IPS DF 6.9 (cell line): ENCODE measurements around the gene ZBTB34.

ENCODE experiments used
- DNase-seq: peaks from one replicate; pipeline ENCODE4 v3.0.0-alpha.2; 2013; ENCODE audit warnings: low read depth, low spot score
- H3K27ac ChIP-seq: one replicate; pipeline ENCODE4 v1.5.1; 2013; ENCODE audit warnings: low read length, control low read depth
- H3K27me3 ChIP-seq: 2 replicates; pipeline ENCODE4 v1.6.1; 2013; ENCODE audit warnings: mild to moderate bottlenecking, low read length; ENCODE audit not compliant: control insufficient read depth, insufficient read depth
- H3K36me3 ChIP-seq: 2 replicates; pipeline ENCODE4 v1.6.1; 2013; ENCODE audit warnings: low read length; ENCODE audit not compliant: control insufficient read depth, insufficient read depth
- H3K4me1 ChIP-seq: 2 replicates; pipeline ENCODE4 v1.6.1; 2013; ENCODE audit warnings: low read length; ENCODE audit not compliant: control insufficient read depth, insufficient read depth
- H3K4me3 ChIP-seq: 2 replicates; pipeline ENCODE4 v1.5.1; 2013; ENCODE audit warnings: mild to moderate bottlenecking, low read length
- H3K9me3 ChIP-seq: 2 replicates; pipeline ENCODE4 v1.6.1; 2013; ENCODE audit warnings: low read length, inconsistent platforms; ENCODE audit not compliant: control insufficient read depth, insufficient read depth
- WGBS: extraction: QIAGEN DNeasy Blood & Tissue Kit; methylation state at CpG from one replicate; pipeline ENCODE4 v1.1.7; 2013; ENCODE audit warnings: mixed read lengths, missing lambda C conversion rate; ENCODE audit not compliant: insufficient read length, insufficient coverage; 5-methylcytosine and 5-hydroxymethylcytosine counted together

The ZBTB34 gene

DNA sequence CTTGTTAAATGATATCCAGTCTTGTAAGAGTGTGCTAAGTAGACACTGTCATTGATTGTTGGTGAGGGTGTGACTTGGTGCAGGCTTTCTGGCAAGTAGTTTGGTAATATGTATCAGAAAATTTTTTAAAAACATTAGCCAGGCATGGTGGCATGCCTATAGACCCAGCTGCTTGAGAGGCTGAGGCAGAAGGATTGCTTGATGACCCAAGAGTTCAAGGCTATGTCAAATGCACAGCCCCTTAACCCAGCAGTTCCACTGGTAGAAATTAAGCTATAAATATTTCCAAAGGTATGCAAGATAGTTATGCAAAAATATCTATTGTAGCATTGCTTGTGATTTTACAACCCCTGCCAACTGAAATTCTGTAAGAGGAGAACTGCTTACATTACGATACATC lies 31.4 kb upstream of the ZBTB34 start:
- DNase-seq, result no peak
- Histone ChIP-seq H3K4me1 (no peaks in the 10 kb centered on the region), H3K4me3 (no peak overlapping the region), H3K27me3 (no peaks in the 10 kb centered on the region), H3K9me3 (no peaks in the 10 kb centered on the region), H3K27ac (no peak overlapping the region), H3K36me3 (peaks cover 8% of the 10 kb centered on the region)
- WGBS, result no CpG with 5 or more reads among the region's 1 CpG

DNA sequence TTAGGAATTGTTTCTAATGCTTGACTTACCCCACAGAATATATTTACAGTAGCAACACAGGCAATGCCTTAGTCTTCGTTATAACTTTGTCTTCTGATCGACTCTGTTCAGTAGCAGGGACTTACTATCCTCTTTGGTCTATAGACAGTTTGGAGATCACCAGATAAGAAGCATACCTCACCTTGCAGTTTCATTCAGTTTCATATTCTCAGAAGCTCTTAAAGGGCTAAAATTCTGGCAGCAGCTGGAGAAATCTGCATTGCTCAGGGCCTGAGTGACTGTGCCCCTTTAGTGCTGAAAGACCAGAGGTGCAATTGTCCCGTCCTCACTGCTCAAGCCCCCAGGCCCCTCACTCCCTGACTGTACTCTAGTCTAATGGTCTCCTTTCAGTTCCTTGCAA lies 29.6 kb upstream of the ZBTB34 start:
- WGBS, result no CpG with 5 or more reads among the region's 3 CpGs
- peaks cover 10% of the 10 kb centered on the region for H3K36me3 ChIP-seq

DNA sequence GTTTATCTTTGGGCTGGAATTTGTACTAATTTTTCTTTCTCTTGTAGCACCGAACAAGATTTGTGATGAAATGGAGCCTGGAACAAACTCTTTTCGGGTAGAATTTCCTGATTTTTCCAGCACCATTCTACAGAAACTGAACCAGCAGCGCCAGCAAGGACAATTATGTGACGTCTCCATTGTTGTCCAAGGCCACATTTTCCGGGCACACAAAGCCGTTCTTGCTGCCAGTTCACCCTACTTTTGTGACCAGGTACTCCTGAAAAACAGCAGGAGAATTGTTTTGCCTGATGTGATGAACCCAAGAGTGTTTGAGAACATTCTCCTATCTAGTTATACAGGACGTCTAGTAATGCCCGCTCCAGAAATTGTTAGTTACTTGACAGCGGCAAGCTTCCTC lies 28.0 kb upstream of the ZBTB34 start:
- Histone ChIP-seq H3K9me3 (no peaks in the 10 kb centered on the region), H3K4me1 (no peaks in the 10 kb centered on the region), H3K27ac (no peak overlapping the region), H3K36me3 (peaks cover 10% of the 10 kb centered on the region), H3K27me3 (no peaks in the 10 kb centered on the region), H3K4me3 (no peak overlapping the region)
- no CpG with 5 or more reads among the region's 9 CpGs for WGBS
- no peak for DNase-seq

More for the DNA sequence above, 29.6 kb upstream of the ZBTB34 start:
- no peak overlapping the region for H3K4me3 ChIP-seq
- no peaks in the 10 kb centered on the region for H3K9me3 ChIP-seq
- H3K27me3 ChIP-seq, result no peaks in the 10 kb centered on the region
- H3K4me1 ChIP-seq, result no peaks in the 10 kb centered on the region
- no peak for DNase-seq
- H3K27ac ChIP-seq, result no peak overlapping the region

DNA sequence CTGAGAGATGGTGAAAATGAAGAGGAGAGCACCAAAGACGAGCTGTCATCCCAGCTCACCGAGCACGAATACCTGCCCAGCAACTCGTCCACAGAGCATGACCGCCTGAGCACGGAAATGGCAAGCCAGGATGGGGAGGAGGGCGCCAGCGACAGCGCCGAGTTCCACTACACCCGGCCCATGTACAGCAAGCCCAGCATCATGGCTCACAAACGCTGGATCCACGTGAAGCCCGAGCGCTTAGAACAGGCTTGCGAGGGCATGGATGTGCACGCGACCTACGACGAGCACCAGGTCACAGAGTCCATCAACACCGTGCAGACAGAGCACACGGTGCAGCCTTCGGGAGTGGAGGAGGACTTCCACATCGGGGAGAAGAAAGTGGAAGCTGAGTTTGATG lies 27.4 kb upstream of the ZBTB34 start:
- H3K27me3 ChIP-seq, result no peaks in the 10 kb centered on the region
- peaks cover 10% of the 10 kb centered on the region for H3K36me3 ChIP-seq
- WGBS, result no CpG with 5 or more reads among the region's 24 CpGs
- no peak overlapping the region for H3K27ac ChIP-seq
- H3K9me3 ChIP-seq, result no peaks in the 10 kb centered on the region
- no peaks in the 10 kb centered on the region for H3K4me1 ChIP-seq
- no peak overlapping the region for H3K4me3 ChIP-seq
- no peak for DNase-seq

DNA sequence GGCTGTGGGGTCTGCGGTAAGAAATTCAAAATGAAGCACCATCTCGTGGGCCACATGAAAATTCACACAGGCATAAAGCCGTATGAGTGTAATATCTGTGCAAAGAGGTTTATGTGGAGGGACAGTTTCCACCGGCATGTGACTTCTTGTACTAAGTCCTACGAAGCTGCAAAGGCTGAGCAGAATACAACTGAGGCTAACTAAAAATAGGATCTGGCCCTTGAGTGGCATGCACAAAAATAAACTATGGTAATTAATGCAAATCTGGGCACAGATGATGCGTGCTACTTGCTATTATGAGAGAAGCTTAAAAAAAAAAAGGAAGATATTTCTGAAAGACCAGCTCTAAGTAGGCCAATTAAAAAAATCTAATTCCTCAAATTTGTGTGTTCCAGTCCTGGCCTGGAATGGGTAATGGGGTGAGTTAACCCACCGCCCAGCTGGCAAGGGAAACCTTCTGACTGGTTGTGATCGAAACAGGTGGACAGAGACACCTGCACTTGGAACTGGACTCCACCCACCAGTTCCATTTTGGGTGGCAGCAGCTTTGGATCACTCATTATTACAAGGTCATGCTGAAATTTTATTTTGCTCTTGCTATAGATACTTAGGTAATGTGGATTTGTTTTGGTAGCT lies 26.6 kb upstream of the ZBTB34 start:
- WGBS, result no CpG with 5 or more reads among the region's 8 CpGs
- no peaks in the 10 kb centered on the region for H3K27me3 ChIP-seq
- no peak overlapping the region for H3K4me3 ChIP-seq
- no peaks in the 10 kb centered on the region for H3K9me3 ChIP-seq
- DNase-seq, result no peak
- no peak overlapping the region for H3K27ac ChIP-seq
- H3K4me1 ChIP-seq, result no peaks in the 10 kb centered on the region
- peaks cover 10% of the 10 kb centered on the region for H3K36me3 ChIP-seq

DNA sequence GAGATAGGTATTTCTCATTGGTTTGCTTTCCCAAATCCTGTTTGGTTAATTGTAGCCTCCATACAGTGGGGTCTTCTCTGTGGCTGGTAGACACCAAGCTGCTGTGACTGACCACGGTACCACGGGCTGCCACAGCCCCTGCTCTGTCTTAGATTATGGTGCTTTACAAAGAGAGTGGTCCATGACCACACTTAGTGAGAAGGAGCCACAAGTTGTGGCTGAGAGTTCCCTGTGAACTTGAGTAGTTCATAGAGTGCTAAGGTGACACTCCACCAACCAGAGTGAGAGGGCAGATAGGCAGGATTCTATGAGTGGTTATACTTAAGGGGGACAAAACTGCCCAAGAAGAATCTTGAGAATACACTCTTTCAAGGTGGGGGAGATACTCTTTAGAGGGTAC lies 25.8 kb upstream of the ZBTB34 start:
- Histone ChIP-seq H3K4me3 (no peak overlapping the region), H3K9me3 (no peaks in the 10 kb centered on the region), H3K4me1 (no peaks in the 10 kb centered on the region), H3K36me3 (peaks cover 10% of the 10 kb centered on the region), H3K27me3 (no peaks in the 10 kb centered on the region), H3K27ac (no peak overlapping the region)
- DNase-seq, result no peak
- no CpG with 5 or more reads among the region's 2 CpGs for WGBS

DNA sequence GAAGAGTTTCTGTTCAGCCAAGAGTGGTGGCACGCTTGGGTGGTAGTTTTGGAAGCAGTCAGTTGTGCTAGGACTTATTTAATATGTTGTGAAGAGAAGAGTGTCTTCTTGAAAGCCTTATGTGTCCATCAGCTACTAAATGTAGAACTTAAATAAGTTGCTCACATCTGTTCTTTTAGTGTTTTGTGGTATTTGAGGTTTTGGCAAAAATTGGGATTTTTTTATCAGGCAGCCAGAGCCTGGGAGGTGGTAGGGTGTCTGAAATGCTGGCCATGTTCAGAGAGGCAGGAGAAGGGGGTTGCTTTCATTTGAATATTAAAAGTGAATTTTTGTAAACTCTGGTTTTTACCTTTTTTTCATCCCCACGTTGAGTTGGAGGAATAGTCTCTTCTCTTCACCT lies 24.2 kb upstream of the ZBTB34 start:
- DNase-seq, result no peak
- no peaks in the 10 kb centered on the region for H3K4me1 ChIP-seq
- WGBS, result no CpG with 5 or more reads among the region's 2 CpGs

DNA sequence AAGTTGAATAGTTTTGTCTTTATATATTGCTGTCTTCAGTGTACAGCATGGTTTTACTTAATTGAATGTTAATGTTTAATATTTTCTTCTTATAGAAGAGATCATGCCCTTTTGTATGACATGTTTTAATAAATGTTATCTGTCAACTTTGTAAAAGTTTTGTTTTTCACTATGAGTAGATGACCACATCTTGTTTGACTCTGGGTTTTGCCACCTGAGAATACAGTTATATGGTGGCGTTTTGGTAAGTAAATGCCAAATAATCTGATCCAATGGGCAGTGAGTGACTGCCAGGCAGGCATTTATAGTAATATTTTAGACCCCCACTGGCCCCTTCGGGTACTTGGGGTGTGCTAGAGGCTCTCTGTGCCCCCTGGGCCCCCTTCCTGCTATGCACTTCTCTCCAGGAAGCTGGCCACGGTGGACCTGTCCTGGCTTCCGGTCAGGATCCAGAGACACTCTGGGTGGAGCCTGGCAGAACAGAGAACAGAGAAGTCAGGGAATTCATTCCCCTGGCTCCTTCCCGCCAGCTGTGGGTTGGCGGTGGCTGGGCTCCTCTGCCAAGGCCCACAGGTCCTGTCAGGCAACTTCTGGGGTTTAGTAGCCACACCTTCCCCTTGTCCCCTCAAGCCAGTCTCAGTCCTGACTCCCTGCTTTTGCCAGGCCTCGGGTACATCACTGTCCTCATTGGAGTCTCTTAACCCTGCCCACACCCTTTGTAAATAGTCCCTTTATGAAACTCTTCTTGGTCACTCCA lies 22.2 kb upstream of the ZBTB34 start:
- Histone ChIP-seq H3K36me3 (peaks cover 6% of the 10 kb centered on the region), H3K27ac (no peak overlapping the region), H3K4me3 (no peak overlapping the region), H3K4me1 (no peaks in the 10 kb centered on the region), H3K9me3 (no peaks in the 10 kb centered on the region), H3K27me3 (no peaks in the 10 kb centered on the region)
- DNase-seq, result no peak
- no CpG with 5 or more reads among the region's 7 CpGs for WGBS

More for the DNA sequence above, 24.2 kb upstream of the ZBTB34 start:
- H3K27ac ChIP-seq, result no peak overlapping the region
- H3K4me3 ChIP-seq, result no peak overlapping the region
- H3K36me3 ChIP-seq, result peaks cover 10% of the 10 kb centered on the region
- H3K9me3 ChIP-seq, result no peaks in the 10 kb centered on the region
- H3K27me3 ChIP-seq, result no peaks in the 10 kb centered on the region

DNA sequence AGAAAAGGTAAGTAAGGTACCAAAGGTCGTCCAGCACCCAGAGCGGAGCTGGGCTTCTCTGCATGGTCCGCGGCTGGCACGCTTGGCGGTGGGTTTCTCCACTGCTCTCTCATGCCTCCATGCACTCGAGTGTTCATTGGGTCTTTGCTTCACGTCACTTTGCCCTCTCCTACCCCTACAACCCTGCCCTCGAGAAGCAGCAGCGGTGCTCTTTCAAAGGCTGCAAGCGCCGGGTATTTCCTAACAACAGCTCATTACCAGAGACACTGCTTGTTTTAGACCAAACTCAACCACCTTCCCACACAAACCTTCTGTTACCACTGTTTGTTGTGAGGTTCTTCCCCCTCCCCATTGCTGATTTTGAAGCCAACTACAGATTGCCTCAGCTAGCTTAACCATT lies 21.5 kb upstream of the ZBTB34 start:
- no peaks in the 10 kb centered on the region for H3K4me1 ChIP-seq
- no CpG with 5 or more reads among the region's 12 CpGs for WGBS
- H3K27me3 ChIP-seq, result no peaks in the 10 kb centered on the region
- no peaks in the 10 kb centered on the region for H3K9me3 ChIP-seq
- H3K36me3 ChIP-seq, result 0 out of 2 replicates have a peak, but pooled peaks cover 2% of the 10 kb centered on the region
- no peak overlapping the region for H3K27ac ChIP-seq
- H3K4me3 ChIP-seq, result no peak overlapping the region
- DNase-seq, result no peak

DNA sequence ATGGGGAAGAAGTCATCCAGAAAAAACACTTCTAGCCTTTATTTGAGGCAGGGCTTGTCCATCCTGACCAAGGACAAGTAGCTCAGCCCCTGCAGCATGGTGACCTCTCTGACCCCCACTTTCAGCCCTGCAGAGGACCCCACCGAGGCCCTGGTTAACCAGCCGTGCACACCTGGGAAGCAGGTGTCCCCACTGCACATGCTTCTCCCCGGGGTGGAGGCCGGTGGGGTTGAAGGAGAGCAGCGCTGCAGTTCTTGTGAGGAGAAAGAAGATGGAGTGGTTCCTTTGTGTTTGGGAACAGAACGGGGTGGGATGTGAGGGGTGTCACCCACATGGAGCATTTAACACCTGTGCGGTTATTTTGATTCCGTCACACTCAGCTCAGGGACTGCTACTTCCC lies 21.1 kb upstream of the ZBTB34 start:
- Histone ChIP-seq H3K36me3 (0 out of 2 replicates have a peak, but pooled peaks cover 2% of the 10 kb centered on the region), H3K9me3 (no peaks in the 10 kb centered on the region), H3K27ac (no peak overlapping the region), H3K4me3 (no peak overlapping the region), H3K4me1 (no peaks in the 10 kb centered on the region), H3K27me3 (no peaks in the 10 kb centered on the region)
- no CpG with 5 or more reads among the region's 8 CpGs for WGBS
- no peak for DNase-seq
